Right lobe of liver (tissue), 4 donors: ENCODE data around the gene ENTHD1.

ENCODE experiments used
- POLR2A ChIP-seq: fragments of 450-650 bp; IDR thresholded peaks from one replicate; pipeline ENCODE4 v1.6.1; 2017; ENCODE audit warnings: antibody characterized with exemption, mild to moderate bottlenecking
- TF ChIP-seq, protein P1 (sequence below), 4 donors: fragments of 200-600 bp in 3 of 4; fragments of 450-650 bp in 1 of 4; IDR thresholded peaks; one replicate each; pipeline versions ENCODE4 v1.5.1 to v1.8.0; 2016 to 2022; ENCODE audit warnings: antibody characterized with exemption in 4 of 4, mild to moderate bottlenecking in 2 of 4
- donor health status: DM: no; HTN: no; CAD: no.
- donor health status: DM: no; HTN: no; CAD: no.
- donor health status: DM: no; HTN: yes; CAD: no.

- TF ChIP-seq POLR2A = no peak
- TF ChIP-seq, protein P1, sequence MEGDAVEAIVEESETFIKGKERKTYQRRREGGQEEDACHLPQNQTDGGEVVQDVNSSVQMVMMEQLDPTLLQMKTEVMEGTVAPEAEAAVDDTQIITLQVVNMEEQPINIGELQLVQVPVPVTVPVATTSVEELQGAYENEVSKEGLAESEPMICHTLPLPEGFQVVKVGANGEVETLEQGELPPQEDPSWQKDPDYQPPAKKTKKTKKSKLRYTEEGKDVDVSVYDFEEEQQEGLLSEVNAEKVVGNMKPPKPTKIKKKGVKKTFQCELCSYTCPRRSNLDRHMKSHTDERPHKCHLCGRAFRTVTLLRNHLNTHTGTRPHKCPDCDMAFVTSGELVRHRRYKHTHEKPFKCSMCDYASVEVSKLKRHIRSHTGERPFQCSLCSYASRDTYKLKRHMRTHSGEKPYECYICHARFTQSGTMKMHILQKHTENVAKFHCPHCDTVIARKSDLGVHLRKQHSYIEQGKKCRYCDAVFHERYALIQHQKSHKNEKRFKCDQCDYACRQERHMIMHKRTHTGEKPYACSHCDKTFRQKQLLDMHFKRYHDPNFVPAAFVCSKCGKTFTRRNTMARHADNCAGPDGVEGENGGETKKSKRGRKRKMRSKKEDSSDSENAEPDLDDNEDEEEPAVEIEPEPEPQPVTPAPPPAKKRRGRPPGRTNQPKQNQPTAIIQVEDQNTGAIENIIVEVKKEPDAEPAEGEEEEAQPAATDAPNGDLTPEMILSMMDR (IDR thresholded peaks at IDR 0.05) = no peak
These were observed 12.6 kb upstream of the ENTHD1 start for GRCh38 chr22:39906207-39906606.
